H9 (cell line): ENCODE data around the gene HTR2B. TPM values are rescaled to one million over a fixed set of nuclear protein-coding genes. Genes with fewer than 3 reads are reported as not detected.

ENCODE experiments used
- DNase-seq: peaks from one replicate; pipeline ENCODE4 v3.0.0-alpha.2; 2017
- H2AFZ ChIP-seq: one replicate; pipeline ENCODE4 v1.6.1; 2013; ENCODE audit warnings: mild to moderate bottlenecking, low read length, control low read depth, moderate library complexity
- H2AK5ac ChIP-seq: 2 replicates; pipeline ENCODE4 v1.6.1; 2013; ENCODE audit warnings: low read length, control low read depth, mixed read lengths; ENCODE audit not compliant: insufficient read length
- H2BK120ac ChIP-seq: one replicate; pipeline ENCODE4 v1.6.1; 2013; ENCODE audit warnings: low read depth, mild to moderate bottlenecking, low read length, control low read depth, inconsistent platforms; ENCODE audit not compliant: poor library complexity, severe bottlenecking
- H2BK12ac ChIP-seq: 2 replicates; pipeline ENCODE4 v1.6.1; 2013; ENCODE audit warnings: low read length, control low read depth, mixed read lengths, low read depth; ENCODE audit not compliant: insufficient read length
- H2BK15ac ChIP-seq: 2 replicates; pipeline ENCODE4 v1.6.1; 2013; ENCODE audit warnings: low read depth, low read length, control low read depth
- H2BK20ac ChIP-seq: one replicate; pipeline ENCODE4 v1.6.1; 2013; ENCODE audit warnings: low read depth, mild to moderate bottlenecking, low read length, control low read depth, inconsistent platforms; ENCODE audit not compliant: poor library complexity, severe bottlenecking
- H2BK5ac ChIP-seq: 2 replicates; pipeline ENCODE4 v1.6.1; 2013; ENCODE audit warnings: low read length, control low read depth, mixed read lengths; ENCODE audit not compliant: insufficient read length
- H3K14ac ChIP-seq: 2 replicates; pipeline ENCODE4 v1.6.1; 2013; ENCODE audit warnings: low read length, control low read depth; ENCODE audit not compliant: insufficient read depth
- H3K18ac ChIP-seq: 2 replicates; pipeline ENCODE4 v1.6.1; 2013; ENCODE audit warnings: low read depth, mild to moderate bottlenecking, mixed read lengths, low read length, control low read depth; ENCODE audit not compliant: insufficient read length
- H3K23ac ChIP-seq: 2 replicates; pipeline ENCODE4 v1.6.1; 2013; ENCODE audit warnings: low read length, control low read depth, mixed read lengths, low read depth; ENCODE audit not compliant: insufficient read length
- H3K23me2 ChIP-seq: 2 replicates; pipeline ENCODE4 v1.6.1; 2013; ENCODE audit warnings: low read depth, mild to moderate bottlenecking, mixed read lengths, low read length, control low read depth; ENCODE audit not compliant: insufficient read length, poor library complexity, severe bottlenecking
- H3K27ac ChIP-seq: 2 replicates; pipeline ENCODE4 v1.5.1; 2013; ENCODE audit warnings: low read length, control low read depth, mixed read lengths, low read depth; ENCODE audit not compliant: insufficient read length
- H3K27me3 ChIP-seq: 2 replicates; pipeline ENCODE4 v1.6.1; 2013; ENCODE audit warnings: low read length, control low read depth, inconsistent platforms; ENCODE audit not compliant: insufficient read depth
- H3K4ac ChIP-seq: 2 replicates; pipeline ENCODE4 v1.6.1; 2013; ENCODE audit warnings: low read depth, mild to moderate bottlenecking, control low read depth, inconsistent platforms, low read length, moderate library complexity
- H3K4me1 ChIP-seq: 2 replicates; pipeline ENCODE4 v1.6.1; 2013; ENCODE audit warnings: low read length, control low read depth, inconsistent platforms; ENCODE audit not compliant: insufficient read depth
- H3K4me2 ChIP-seq: 2 replicates; pipeline ENCODE4 v1.6.1; 2013; ENCODE audit warnings: low read length, control low read depth, mixed read lengths; ENCODE audit not compliant: insufficient read length, insufficient read depth
- H3K56ac ChIP-seq: 2 replicates; pipeline ENCODE4 v1.6.1; 2013; ENCODE audit warnings: low read depth, mild to moderate bottlenecking, mixed read lengths, low read length, control low read depth; ENCODE audit not compliant: insufficient read length
- H3K79me1 ChIP-seq: 2 replicates; pipeline ENCODE4 v1.6.1; 2013; ENCODE audit warnings: low read depth, mild to moderate bottlenecking, moderate library complexity, low read length, control low read depth, inconsistent platforms; ENCODE audit not compliant: insufficient read depth, poor library complexity, severe bottlenecking
- H3K79me2 ChIP-seq: 2 replicates; pipeline ENCODE4 v1.6.1; 2013; ENCODE audit warnings: low read length, control low read depth, inconsistent platforms; ENCODE audit not compliant: insufficient read depth
- H3K9ac ChIP-seq: 2 replicates; pipeline ENCODE4 v1.6.1; 2013; ENCODE audit warnings: low read length, control low read depth, mixed read lengths; ENCODE audit not compliant: insufficient read length; ENCODE audit errors: extremely low read depth
- H3K9me3 ChIP-seq: one replicate; pipeline ENCODE4 v1.6.1; 2013; ENCODE audit warnings: low read depth, low read length, inconsistent platforms; ENCODE audit not compliant: control insufficient read depth
- H3T11ph ChIP-seq: one replicate; pipeline ENCODE4 v1.6.1; 2013; ENCODE audit warnings: mild to moderate bottlenecking, low read length, control low read depth, inconsistent platforms
- H4K20me1 ChIP-seq: one replicate; pipeline ENCODE4 v1.6.1; 2013; ENCODE audit not compliant: control insufficient read depth, insufficient read length, insufficient read depth
- H4K5ac ChIP-seq: 2 replicates; pipeline ENCODE4 v1.6.1; 2013; ENCODE audit warnings: low read depth, mild to moderate bottlenecking, mixed read lengths, low read length, control low read depth; ENCODE audit not compliant: insufficient read length
- H4K8ac ChIP-seq: replicated peaks from 2 replicates; pipeline ENCODE4 v1.6.1; 2013; ENCODE audit warnings: low read length, control low read depth, mixed read lengths, low read depth; ENCODE audit not compliant: insufficient read length
- H4K91ac ChIP-seq: 2 replicates; pipeline ENCODE4 v1.6.1; 2013; ENCODE audit warnings: low read depth, mild to moderate bottlenecking, moderate library complexity, mixed read lengths, low read length, control low read depth; ENCODE audit not compliant: insufficient read length
- H3K27ac Mint-ChIP-seq, 3 experiments: 2 replicates in 2 of 3; 3 replicates in 1 of 3; pipeline ENCODE4 v1.8.0; 2020 to 2021; ENCODE audit warnings: mixed read lengths in 3 of 3, mild to moderate bottlenecking in 1 of 3, moderate library complexity in 1 of 3
- H3K27me3 Mint-ChIP-seq: 2 replicates; pipeline ENCODE4 v1.8.0; 2021; ENCODE audit warnings: low read depth, mild to moderate bottlenecking, moderate library complexity, mixed read lengths
- H3K36me3 Mint-ChIP-seq, 3 experiments: 2 replicates in 2 of 3; 3 replicates in 1 of 3; pipeline ENCODE4 v1.8.0; 2020 to 2021; ENCODE audit warnings: low read depth in 3 of 3, mixed read lengths in 3 of 3; ENCODE audit not compliant: insufficient read depth in 1 of 3
- H3K4me1 Mint-ChIP-seq, 2 experiments: 2 replicates each; pipeline ENCODE4 v1.8.0; 2020; ENCODE audit warnings: mixed read lengths in 2 of 2
- H3K4me3 Mint-ChIP-seq, 2 experiments: 2 replicates in 1 of 2; 3 replicates in 1 of 2; pipeline ENCODE4 v1.8.0; 2020 to 2021; ENCODE audit warnings: mild to moderate bottlenecking in 2 of 2, mixed read lengths in 2 of 2, moderate library complexity in 1 of 2
- H3K9me3 Mint-ChIP-seq, 2 experiments: 2 replicates in 1 of 2; 3 replicates in 1 of 2; pipeline ENCODE4 v1.8.0; 2020; ENCODE audit warnings: mild to moderate bottlenecking in 2 of 2, mixed read lengths in 2 of 2, moderate library complexity in 1 of 2
- CTCF ChIP-seq: fragments of 200-600 bp; sonication (generic); conservative IDR thresholded peaks from 3 replicates; pipeline ENCODE4 v1.8.0; 2021; ENCODE audit warnings: antibody characterized with exemption, mild to moderate bottlenecking
- WGBS: extraction: QIAGEN DNeasy Blood & Tissue Kit; methylation state at CpG from one replicate; pipeline ENCODE4 v1.1.7; 2013; ENCODE audit warnings: missing lambda C conversion rate, low lambda C conversion rate, mixed read lengths; ENCODE audit not compliant: insufficient read length; ENCODE audit errors: extremely low coverage; 5-methylcytosine and 5-hydroxymethylcytosine counted together
- total RNA-seq: library from RNA; stranded (reverse); gene quantifications from 2 replicates; pipeline ENCODE4 v1.2.1, GENCODE V29; 2021

Gene HTR2B
- total RNA-seq, 1 experiment from 2014 or later, result not detected

GRCh38 chr2:231117148-231117547, 7.7 kb downstream of the HTR2B start:
- Histone ChIP-seq H4K20me1 (no peaks in the 10 kb centered on the region), H2BK15ac (no peak overlapping the region), H3K14ac (no peak overlapping the region), H3K4me1 (0 out of 2 replicates have a peak, but pooled peaks cover 4% of the 10 kb centered on the region), H2BK12ac (no peak overlapping the region), H3K56ac (no peak overlapping the region), H2BK120ac (no peak overlapping the region), H2BK5ac (no peak overlapping the region), H4K8ac (no peak overlapping the region), H3K23ac (no peak overlapping the region), H3K27me3 (no peaks in the 10 kb centered on the region), H3K79me1 (no peaks in the 10 kb centered on the region), H3K4ac (no peak overlapping the region), H4K91ac (no peak overlapping the region), H3K79me2 (no peaks in the 10 kb centered on the region), H3K4me2 (no peak overlapping the region), H3T11ph (no peak overlapping the region), H3K18ac (no peak overlapping the region), H4K5ac (no peak overlapping the region), H2BK20ac (no peak overlapping the region), H3K23me2 (no peaks in the 10 kb centered on the region), H3K27ac (no peak overlapping the region), H3K9me3 (no peaks in the 10 kb centered on the region), H2AFZ (no peak overlapping the region), H3K9ac (no peak overlapping the region), H2AK5ac (no peak overlapping the region)
- TF ChIP-seq CTCF, result no peak
- no peak overlapping the region for H3K27ac Mint-ChIP-seq
- H3K4me1 Mint-ChIP-seq, result peaks cover 34 to 36% of the 10 kb centered on the region in 2 experiments
- H3K27me3 Mint-ChIP-seq, result no peaks in the 10 kb centered on the region
- no peaks in the 10 kb centered on the region for H3K9me3 Mint-ChIP-seq
- DNase-seq, result no peak
- WGBS, result 100% methylated on average over 1 of the region's 1 CpG
- no peaks in the 10 kb centered on the region for H3K36me3 Mint-ChIP-seq
- H3K4me3 Mint-ChIP-seq, result no peak overlapping the region
